RKO (cell line): ENCODE results near the gene CDC34.
A peak's percentile ranks its signal among the peaks of the same experiment; 100 is the strongest.
"Not testable (repeated sequence)": the region's sequence is repeated elsewhere in the genome, so short reads cannot be mapped to it uniquely, and the experiment has no call there.

Experiments
- DNase-seq: peaks from one replicate; pipeline ENCODE4 v3.0.0-alpha.2; 2016; ENCODE audit warnings: low spot score

The CDC34 gene

GRCh38 chr19:573519-573825 lies 41.9 kb downstream of the CDC34 start:
- DNase-seq: no peak

- DNase-seq: no peak
Measured at GRCh38 chr19:574658-575526, 43.3 kb downstream of the CDC34 start.

- DNase-seq: peak; percentile 65
Measured at GRCh38 chr19:575527-576506, 44.3 kb downstream of the CDC34 start.

- DNase-seq: no peak
Measured at GRCh38 chr19:576768-577438, 45.3 kb downstream of the CDC34 start.

- DNase-seq: no peak
Measured at GRCh38 chr19:577439-578392, 46.2 kb downstream of the CDC34 start.

GRCh38 chr19:579111-579841 lies 47.7 kb downstream of the CDC34 start:
- no peak for DNase-seq

GRCh38 chr19:579842-580155 lies 48.2 kb downstream of the CDC34 start:
- no peak for DNase-seq

GRCh38 chr19:580274-580835 lies 48.8 kb downstream of the CDC34 start:
- DNase-seq: no peak

GRCh38 chr19:581399-582111 lies 50.0 kb downstream of the CDC34 start:
- DNase-seq: no peak

- peak; percentile 49 for DNase-seq
Measured at GRCh38 chr19:582497-583197, 51.1 kb downstream of the CDC34 start.

GRCh38 chr19:583198-583967 lies 51.8 kb downstream of the CDC34 start:
- DNase-seq: no peak

GRCh38 chr19:583968-584239 lies 52.3 kb downstream of the CDC34 start:
- DNase-seq: no peak

GRCh38 chr19:584240-585001 lies 52.9 kb downstream of the CDC34 start:
- DNase-seq: peak; percentile 48

- not testable (repeated sequence) for DNase-seq
Measured at GRCh38 chr19:585146-585545, 53.6 kb downstream of the CDC34 start.

- DNase-seq: no peak
Measured at GRCh38 chr19:585551-586110, 54.1 kb downstream of the CDC34 start.

- DNase-seq: peak; percentile 35
Measured at GRCh38 chr19:588093-588740, 56.7 kb downstream of the CDC34 start.
